ENCODE measurements around the gene CYP2W1.

Gene CYP2W1

GRCh38 chr7:968205-969105 lies 14.5 kb upstream of the CYP2W1 start:
- DNase-seq (no peak), ATAC-seq (no peak)
- Mint-ChIP-seq H3K9me3 (no peaks in the 10 kb centered on the region), H3K4me1 (peaks cover 38% of the 10 kb centered on the region), H3K4me3 (no peak overlapping the region), H3K36me3 (ENCODE audit: low read depth) (peaks cover 44% of the 10 kb centered on the region), H3K27me3 (no peaks in the 10 kb centered on the region), H3K27ac (no peak overlapping the region)

GRCh38 chr7:969403-969802 lies 13.6 kb upstream of the CYP2W1 start:
- H3K27ac Mint-ChIP-seq, result no peak overlapping the region
- no peak for ATAC-seq
- no peaks in the 10 kb centered on the region for H3K9me3 Mint-ChIP-seq
- H3K4me3 Mint-ChIP-seq, result no peak overlapping the region
- H3K4me1 Mint-ChIP-seq, result peaks cover 37% of the 10 kb centered on the region
- H3K27me3 Mint-ChIP-seq, result no peaks in the 10 kb centered on the region
- no peak for DNase-seq
- H3K36me3 Mint-ChIP-seq (ENCODE audit: low read depth), result peaks cover 46% of the 10 kb centered on the region

DNA sequence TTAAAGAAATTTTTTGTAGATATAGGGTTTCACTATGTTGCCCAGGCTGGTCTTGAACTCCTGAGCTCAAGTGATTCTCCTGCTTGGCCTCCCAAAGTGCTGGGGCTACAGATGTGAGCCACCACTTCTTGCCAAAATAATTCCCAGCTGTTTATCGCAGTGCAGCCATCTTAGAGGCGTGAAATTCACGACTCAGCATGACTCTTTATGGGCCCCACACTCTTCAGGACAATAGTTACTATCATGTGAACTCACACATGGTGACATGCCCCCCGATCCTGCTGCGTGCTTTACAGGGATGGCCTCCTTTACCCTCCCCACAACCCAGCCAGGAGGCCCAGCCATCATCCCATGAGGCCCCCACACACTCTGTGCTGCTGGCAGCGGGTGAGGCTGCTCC lies 12.2 kb upstream of the CYP2W1 start:
- no peak overlapping the region for H3K4me3 Mint-ChIP-seq
- no peak for DNase-seq
- H3K27me3 Mint-ChIP-seq, result no peaks in the 10 kb centered on the region
- H3K9me3 Mint-ChIP-seq, result no peaks in the 10 kb centered on the region
- ATAC-seq, result no peak
- peak overlapping the region; percentile 30 for H3K27ac Mint-ChIP-seq
- H3K4me1 Mint-ChIP-seq, result peaks cover 36% of the 10 kb centered on the region
- peaks cover 49% of the 10 kb centered on the region for H3K36me3 Mint-ChIP-seq (ENCODE audit: low read depth)

GRCh38 chr7:972110-972509 lies 10.9 kb upstream of the CYP2W1 start:
- Mint-ChIP-seq H3K4me3 (no peak overlapping the region), H3K9me3 (no peaks in the 10 kb centered on the region), H3K27ac (peak overlapping the region; percentile 18), H3K36me3 (ENCODE audit: low read depth) (peaks cover 47% of the 10 kb centered on the region), H3K27me3 (no peaks in the 10 kb centered on the region), H3K4me1 (peaks cover 32% of the 10 kb centered on the region)
- ATAC-seq (no peak), DNase-seq (no peak)

DNA sequence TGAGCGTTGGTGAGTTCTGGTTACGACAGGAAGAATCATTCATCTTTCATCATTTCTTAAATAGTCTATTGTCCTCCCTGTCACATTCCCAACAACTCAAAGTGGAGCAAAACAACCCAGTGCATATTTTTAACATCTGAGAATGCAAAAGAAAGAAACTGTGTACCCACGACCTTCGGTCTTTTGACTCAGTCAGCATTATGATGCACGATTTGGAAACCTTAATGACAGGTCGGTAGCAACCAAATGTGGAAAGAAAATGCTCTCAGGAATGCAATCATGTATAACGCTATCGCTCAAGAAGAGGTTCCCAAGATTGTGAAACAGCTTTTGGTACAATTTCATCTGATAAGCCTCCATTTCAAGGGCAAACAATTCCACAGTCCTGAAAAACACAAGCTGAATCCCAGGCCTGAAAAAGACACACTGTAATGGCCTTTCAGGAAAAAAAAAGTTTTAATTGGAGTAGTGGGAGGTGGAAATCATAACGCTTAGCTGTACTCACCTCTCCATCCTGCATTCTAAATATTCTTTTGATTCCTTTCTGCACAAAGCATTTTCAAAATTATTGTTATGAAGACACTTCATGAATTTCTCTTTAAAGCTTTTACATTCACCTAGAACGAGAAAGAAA lies 10.2 kb upstream of the CYP2W1 start:
- Mint-ChIP-seq H3K9me3 (no peaks in the 10 kb centered on the region), H3K27ac (peak overlapping the region; percentile 18), H3K36me3 (ENCODE audit: low read depth) (peaks cover 42% of the 10 kb centered on the region), H3K4me1 (peaks cover 32% of the 10 kb centered on the region), H3K27me3 (no peaks in the 10 kb centered on the region), H3K4me3 (peak overlapping the region; percentile 50)
- no peak for ATAC-seq
- DNase-seq, result no peak

DNA sequence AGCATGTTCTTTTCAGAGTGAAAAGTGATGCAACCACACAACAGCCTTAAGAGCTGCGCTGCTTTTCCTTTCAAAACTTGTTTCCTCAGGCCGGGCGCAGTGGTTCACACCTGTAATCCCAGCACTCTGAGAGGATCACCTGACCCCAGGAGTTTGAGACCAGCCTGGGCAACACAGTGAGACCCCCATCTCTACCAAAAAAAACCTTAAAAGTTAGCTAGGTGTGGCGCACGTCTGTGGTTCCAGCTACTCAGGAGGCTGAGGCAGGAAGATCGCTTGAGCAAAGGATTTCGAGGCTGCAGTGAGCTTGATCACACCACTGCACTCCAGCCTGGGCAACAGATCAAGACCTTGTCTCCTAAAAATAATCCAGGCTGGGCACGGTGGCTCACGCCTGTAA lies 9.7 kb upstream of the CYP2W1 start:
- DNase-seq (no peak), ATAC-seq (no peak)
- Mint-ChIP-seq H3K36me3 (ENCODE audit: low read depth) (peaks cover 37% of the 10 kb centered on the region), H3K4me3 (peak overlapping the region; percentile 50), H3K9me3 (no peaks in the 10 kb centered on the region), H3K27ac (no peak overlapping the region), H3K4me1 (peaks cover 32% of the 10 kb centered on the region), H3K27me3 (no peaks in the 10 kb centered on the region)

DNA sequence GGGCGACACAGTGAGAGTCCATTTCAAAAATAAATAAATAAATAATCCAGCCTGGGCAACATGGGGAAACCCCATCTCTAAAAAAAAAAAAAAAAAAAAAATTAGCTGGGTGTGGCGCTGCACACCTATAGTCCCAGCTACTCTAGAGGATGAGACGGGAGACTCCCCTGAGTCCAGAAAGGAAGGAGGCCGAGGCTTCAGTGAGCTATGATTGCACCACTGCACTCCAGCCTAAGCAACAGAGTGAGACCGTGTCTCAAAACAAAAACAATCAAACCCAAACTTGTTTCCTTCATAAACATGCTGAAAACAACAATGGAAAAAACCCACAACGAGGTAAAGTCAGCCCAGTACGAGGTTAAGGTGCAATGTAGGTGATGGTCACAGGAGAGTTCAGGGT lies 8.8 kb upstream of the CYP2W1 start:
- Mint-ChIP-seq H3K9me3 (no peaks in the 10 kb centered on the region), H3K27ac (peak overlapping the region; percentile 91), H3K27me3 (no peaks in the 10 kb centered on the region), H3K36me3 (ENCODE audit: low read depth) (peaks cover 33% of the 10 kb centered on the region), H3K4me1 (peaks cover 32% of the 10 kb centered on the region), H3K4me3 (peak overlapping the region; percentile 94)
- ATAC-seq (no peak), DNase-seq (no peak)

GRCh38 chr7:974820-975681 lies 7.9 kb upstream of the CYP2W1 start, which contains the start of gene COX19:
COX19 (minus strand) TSS chr7:975549; CDS start chr7:975509, 40 bp downstream.
- Mint-ChIP-seq H3K36me3 (ENCODE audit: low read depth) (peaks cover 29% of the 10 kb centered on the region), H3K4me3 (peak within 1 kb of the TSS; percentile 94), H3K9me3 (no peaks in the 10 kb centered on the region), H3K4me1 (peaks cover 32% of the 10 kb centered on the region), H3K27me3 (no peaks in the 10 kb centered on the region), H3K27ac (peak within 1 kb of the TSS; percentile 91)
- peak; percentile 94 for ATAC-seq
- DNase-seq, result peak; percentile 94

GRCh38 chr7:975702-976473 lies 7.1 kb upstream of the CYP2W1 start:
- Mint-ChIP-seq H3K4me1 (peaks cover 31% of the 10 kb centered on the region), H3K27ac (peak overlapping the region; percentile 27), H3K4me3 (peak overlapping the region; percentile 94), H3K9me3 (no peaks in the 10 kb centered on the region), H3K36me3 (ENCODE audit: low read depth) (peaks cover 26% of the 10 kb centered on the region), H3K27me3 (no peaks in the 10 kb centered on the region)
- ATAC-seq (no peak), DNase-seq (no peak)

GRCh38 chr7:976901-977325 lies 6.1 kb upstream of the CYP2W1 start:
- no peak for ATAC-seq
- H3K4me1 Mint-ChIP-seq, result peaks cover 24% of the 10 kb centered on the region
- no peaks in the 10 kb centered on the region for H3K27me3 Mint-ChIP-seq
- H3K27ac Mint-ChIP-seq, result no peak overlapping the region
- peaks cover 20% of the 10 kb centered on the region for H3K36me3 Mint-ChIP-seq (ENCODE audit: low read depth)
- DNase-seq, result no peak
- no peak overlapping the region for H3K4me3 Mint-ChIP-seq
- H3K9me3 Mint-ChIP-seq, result no peaks in the 10 kb centered on the region

DNA sequence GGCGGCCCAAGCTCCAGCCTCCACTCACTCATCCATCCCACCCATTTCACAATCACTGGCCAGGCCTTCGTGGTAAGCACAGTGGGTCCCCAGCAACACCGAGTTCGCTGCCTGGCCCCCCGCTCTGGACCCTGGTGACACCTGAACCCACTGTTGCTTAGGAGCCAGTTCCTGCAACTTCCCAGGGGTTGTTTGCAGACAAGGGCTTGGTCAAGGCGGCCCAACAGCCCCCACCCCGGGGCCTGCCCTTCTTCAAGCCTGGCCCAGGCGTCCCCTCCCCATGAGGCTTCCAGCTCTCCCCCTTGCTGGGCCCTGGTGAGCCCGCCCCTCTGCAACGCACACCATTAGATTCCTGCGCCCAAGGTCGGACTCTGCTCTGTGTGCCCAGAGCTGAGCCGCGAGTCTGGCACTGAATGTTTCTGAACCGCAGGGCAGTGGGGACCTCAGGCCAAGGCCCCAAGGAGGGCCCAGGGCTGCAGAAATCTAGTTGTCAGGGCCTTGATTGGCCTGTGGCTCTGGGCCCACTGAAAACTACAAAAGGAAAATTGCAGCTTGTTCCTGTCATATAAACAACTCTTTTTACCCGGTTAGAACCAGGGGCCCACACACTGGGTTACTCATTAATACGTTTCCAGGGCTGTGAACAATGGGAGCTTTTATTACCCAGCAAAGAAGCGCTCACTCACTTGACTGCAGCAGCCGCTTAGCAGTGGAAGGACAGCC lies 5.5 kb upstream of the CYP2W1 start:
- Mint-ChIP-seq H3K9me3 (no peaks in the 10 kb centered on the region), H3K36me3 (ENCODE audit: low read depth) (peaks cover 14% of the 10 kb centered on the region), H3K4me1 (peaks cover 19% of the 10 kb centered on the region), H3K4me3 (no peak overlapping the region), H3K27ac (no peak overlapping the region), H3K27me3 (no peaks in the 10 kb centered on the region)
- DNase-seq, result no peak
- no peak for ATAC-seq

- no peaks in the 10 kb centered on the region for H3K27me3 Mint-ChIP-seq
- ATAC-seq (no peak), DNase-seq (no peak)
- no peaks in the 10 kb centered on the region for H3K9me3 Mint-ChIP-seq
- no peak overlapping the region for H3K4me3 Mint-ChIP-seq
- no peak overlapping the region for H3K27ac Mint-ChIP-seq
- peaks cover 9% of the 10 kb centered on the region for H3K36me3 Mint-ChIP-seq (ENCODE audit: low read depth)
- peaks cover 14% of the 10 kb centered on the region for H3K4me1 Mint-ChIP-seq
Observed at GRCh38 chr7:978049-978346, 5.0 kb upstream of the CYP2W1 start.

DNA sequence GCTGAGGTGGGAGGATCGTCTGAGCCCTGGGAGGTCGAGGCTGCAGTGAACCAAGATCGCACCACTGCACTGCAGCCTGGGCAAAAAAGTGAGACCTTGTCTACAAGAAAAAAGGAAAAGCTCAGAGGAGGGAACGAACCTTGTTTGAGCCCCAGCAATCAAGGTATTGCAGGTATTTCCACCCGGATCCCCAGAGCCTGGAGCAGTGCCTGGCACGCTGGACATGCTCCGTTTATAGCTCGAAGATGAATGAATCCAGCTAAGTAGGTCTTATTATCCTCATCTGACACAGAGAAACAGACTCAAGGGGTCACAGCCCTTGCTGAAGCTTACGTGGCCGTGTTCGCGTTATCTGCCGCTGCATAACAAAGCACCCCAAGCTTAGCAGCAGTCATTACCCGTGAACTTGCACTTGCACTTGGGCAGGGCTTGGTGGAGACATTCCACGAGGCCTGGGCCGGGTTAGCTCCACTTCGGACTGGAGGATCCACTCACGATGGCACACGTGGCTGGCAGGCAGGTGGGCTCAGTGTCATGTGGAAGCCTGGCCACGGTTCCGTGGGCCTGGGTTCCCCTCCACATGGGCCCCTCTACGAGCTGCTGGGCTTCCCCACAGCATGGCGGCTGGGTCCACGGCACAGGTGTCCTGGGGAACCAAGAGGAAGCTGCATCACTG lies 4.4 kb upstream of the CYP2W1 start:
- DNase-seq (no peak), ATAC-seq (no peak)
- H3K4me1 Mint-ChIP-seq, result peaks cover 8% of the 10 kb centered on the region
- H3K27me3 Mint-ChIP-seq, result no peaks in the 10 kb centered on the region
- H3K27ac Mint-ChIP-seq, result no peak overlapping the region
- no peaks in the 10 kb centered on the region for H3K9me3 Mint-ChIP-seq
- peaks cover 5% of the 10 kb centered on the region for H3K36me3 Mint-ChIP-seq (ENCODE audit: low read depth)
- H3K4me3 Mint-ChIP-seq, result no peak overlapping the region

Measured in activated naive CD8-positive, alpha-beta T cell treated with anti-CD3 and anti-CD28 coated beads, Interleukin-2, amount 50 U/mL, for 24 hours (primary cell).